LNCAP (cell line): ENCODE measurements around the gene PRSS56.

ENCODE experiments used
- TF ChIP-seq, protein P1 (sequence below): fragments of 450-650 bp; IDR thresholded peaks from 2 replicates; pipeline ENCODE4 v1.5.1; 2017; ENCODE audit warnings: mild to moderate bottlenecking

Gene PRSS56

DNA sequence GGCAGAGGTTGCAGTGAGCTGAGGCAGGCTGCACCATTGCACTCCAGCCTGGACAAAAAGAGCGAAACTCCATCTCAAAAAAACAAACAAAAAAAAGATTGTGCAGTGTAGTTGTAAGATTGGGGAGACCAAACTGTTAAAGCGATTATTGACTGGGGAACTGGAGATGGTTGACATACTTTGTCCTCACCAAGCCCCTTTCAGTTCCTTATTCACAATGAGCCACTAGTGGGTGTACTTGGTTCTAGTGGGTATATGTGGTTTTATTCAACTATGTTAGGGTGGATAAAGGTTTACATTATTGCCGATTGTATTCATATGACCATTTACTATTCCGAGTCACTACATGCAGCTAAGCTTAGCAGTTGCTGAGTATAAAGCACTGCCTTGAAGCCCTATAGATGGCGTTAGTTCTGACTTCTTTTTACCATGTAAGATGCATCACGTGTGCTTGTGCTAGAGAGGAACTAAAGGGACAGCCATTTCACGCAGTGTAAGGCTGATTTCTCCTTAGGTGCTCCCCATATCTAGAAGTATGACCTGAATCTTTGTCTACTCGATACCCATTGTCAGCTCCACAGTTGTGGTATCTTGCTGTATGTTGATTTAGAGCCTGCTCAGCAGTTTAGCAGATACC, 42.4 kb downstream of the PRSS56 start:
- TF ChIP-seq, protein P1, sequence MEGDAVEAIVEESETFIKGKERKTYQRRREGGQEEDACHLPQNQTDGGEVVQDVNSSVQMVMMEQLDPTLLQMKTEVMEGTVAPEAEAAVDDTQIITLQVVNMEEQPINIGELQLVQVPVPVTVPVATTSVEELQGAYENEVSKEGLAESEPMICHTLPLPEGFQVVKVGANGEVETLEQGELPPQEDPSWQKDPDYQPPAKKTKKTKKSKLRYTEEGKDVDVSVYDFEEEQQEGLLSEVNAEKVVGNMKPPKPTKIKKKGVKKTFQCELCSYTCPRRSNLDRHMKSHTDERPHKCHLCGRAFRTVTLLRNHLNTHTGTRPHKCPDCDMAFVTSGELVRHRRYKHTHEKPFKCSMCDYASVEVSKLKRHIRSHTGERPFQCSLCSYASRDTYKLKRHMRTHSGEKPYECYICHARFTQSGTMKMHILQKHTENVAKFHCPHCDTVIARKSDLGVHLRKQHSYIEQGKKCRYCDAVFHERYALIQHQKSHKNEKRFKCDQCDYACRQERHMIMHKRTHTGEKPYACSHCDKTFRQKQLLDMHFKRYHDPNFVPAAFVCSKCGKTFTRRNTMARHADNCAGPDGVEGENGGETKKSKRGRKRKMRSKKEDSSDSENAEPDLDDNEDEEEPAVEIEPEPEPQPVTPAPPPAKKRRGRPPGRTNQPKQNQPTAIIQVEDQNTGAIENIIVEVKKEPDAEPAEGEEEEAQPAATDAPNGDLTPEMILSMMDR, result no peak

DNA sequence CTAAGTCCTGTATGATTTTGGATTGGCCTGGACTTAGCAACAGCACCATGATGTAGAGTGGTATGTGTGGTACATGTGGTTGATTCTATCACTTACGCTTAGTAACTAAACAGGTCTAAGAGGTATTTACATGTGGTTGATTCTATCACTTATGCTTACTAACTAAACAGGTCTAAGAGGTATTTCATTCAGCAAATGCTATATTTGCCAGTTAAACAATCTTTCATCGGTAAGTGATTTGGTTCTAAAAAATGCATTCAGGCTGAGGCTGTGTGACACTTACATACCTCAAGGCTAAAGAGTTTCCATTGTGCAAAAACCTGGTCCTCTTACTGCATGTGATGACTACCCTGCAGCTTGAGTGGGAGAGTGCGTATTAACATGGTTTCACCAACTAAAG, 43.4 kb downstream of the PRSS56 start:
- TF ChIP-seq, protein P1, result no peak

DNA sequence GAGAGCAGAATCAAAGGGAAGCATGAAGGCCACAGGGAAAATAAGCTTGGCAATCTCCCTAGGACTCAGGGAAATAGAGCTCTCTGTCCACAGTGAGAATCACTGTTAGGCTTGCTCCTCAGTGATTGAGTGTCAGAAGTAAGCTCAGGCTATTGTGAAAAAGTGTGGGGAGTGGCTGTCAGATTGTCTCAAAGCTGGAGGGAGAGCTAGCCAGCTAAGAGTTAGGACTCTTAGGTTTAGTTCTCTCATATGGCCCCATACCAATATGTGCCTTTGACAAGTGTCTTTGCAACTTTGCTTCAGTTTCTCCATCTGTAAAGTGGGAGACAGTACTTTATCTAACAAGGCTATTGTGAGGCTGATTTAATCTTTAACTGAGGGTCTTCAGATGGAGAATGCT, 47.5 kb downstream of the PRSS56 start:
- TF ChIP-seq, protein P1, result no peak

DNA sequence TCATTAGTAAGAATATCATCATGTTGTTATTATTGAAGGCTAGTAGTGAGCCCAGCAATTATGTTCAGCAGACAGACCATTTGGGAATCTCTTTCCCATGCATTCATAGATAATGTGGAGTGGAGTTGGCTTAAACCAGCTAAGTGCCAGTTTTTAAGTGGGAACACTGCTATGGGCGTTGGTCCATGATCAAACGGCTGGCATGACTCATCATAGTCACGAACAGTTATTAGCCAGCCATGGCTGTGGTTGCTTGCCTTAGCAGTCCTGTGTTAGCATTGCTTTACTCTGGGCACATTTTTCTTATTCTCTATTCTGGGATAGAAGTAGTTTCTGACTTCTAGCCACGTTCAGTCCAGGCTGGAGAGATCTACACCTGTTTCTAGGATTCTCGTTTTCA, 48.0 kb downstream of the PRSS56 start:
- TF ChIP-seq, protein P1, result no peak

DNA sequence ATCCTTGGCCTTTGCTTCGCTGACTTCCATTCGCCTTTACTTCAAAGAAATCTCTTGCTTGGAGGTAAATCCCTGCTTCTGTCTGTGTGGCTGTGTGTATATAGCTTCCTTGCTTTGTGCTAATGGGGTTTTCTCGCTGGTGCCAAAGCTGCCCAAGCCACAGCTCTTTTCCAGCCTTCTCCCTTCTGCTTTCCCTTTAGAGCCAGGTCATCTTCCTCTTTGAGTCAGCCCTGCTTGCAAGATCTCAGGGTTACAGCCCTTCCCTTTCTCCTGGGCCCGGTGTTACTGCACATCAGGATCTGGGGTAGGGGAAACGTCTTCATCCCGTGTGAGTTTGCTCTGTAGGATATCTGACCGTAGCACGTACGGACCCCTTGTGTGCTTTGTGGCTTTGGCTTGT, 49.4 kb downstream of the PRSS56 start:
- TF ChIP-seq, protein P1, result no peak

DNA sequence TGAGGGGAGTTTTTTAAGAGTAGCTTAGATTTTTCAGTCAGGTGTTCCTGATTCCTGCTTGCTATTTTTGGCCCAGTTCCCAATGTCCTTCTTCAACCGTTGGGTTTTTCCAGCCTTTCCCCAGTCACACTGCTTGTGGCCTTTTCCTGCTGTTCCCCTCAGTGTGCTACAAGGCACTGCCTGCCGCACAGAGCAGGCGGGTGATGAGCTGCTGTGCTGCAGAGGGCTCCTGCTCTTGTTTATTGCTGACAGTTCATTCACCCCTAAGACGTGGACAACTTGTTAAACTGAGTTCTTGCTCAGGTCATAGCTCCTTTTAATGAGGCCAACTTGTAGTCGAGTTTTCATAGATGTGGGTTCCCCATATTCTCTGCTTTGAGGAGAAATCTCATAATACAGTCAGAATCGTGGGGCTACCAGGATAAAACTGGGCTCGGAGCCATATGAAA, 50.9 kb downstream of the PRSS56 start:
- TF ChIP-seq, protein P1, result no peak

DNA sequence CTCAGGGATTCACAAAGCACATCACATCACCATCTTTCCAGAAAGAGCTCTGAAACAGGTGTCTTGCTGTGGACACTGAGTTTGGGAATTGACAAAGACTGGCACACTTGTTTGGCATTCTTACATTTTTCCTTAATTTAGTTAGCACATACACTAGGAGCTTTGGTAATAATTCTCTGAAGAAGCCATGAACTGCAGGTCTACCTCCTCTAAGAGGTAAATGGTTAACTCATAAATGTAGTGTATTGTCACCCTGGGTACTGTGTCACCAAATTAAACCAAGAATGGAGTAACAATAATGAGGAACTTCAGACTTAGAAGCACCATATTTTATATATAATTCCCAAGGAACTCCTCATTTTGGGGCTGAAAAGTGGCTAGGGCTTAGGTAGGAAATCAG, 52.9 kb downstream of the PRSS56 start:
- TF ChIP-seq, protein P1, result no peak
